NT2/D1 (cell line): ENCODE measurements around the gene SLC25A25.

Experiments
- DNase-seq: peaks from one replicate; pipeline ENCODE4 v3.0.0-alpha.2; 2011; ENCODE audit warnings: low read depth, low spot score
- H3K27me3 ChIP-seq: 2 replicates; pipeline ENCODE4 v1.6.0; 2011; ENCODE audit warnings: mild to moderate bottlenecking; ENCODE audit not compliant: insufficient read length, insufficient read depth
- H3K36me3 ChIP-seq: 2 replicates; pipeline ENCODE4 v1.6.1; 2011; ENCODE audit warnings: mild to moderate bottlenecking, low read length, mixed read lengths; ENCODE audit not compliant: insufficient read depth, insufficient read length
- H3K4me1 ChIP-seq: 2 replicates; pipeline ENCODE4 v1.5.1; 2011; ENCODE audit not compliant: insufficient read depth, insufficient read length
- H3K4me3 ChIP-seq: 2 replicates; pipeline ENCODE4 v1.5.1; 2011; ENCODE audit warnings: low read depth; ENCODE audit not compliant: insufficient read length
- H3K9ac ChIP-seq: 2 replicates; pipeline ENCODE4 v1.6.0; 2011; ENCODE audit warnings: low read depth; ENCODE audit not compliant: insufficient read length
- H3K9me3 ChIP-seq: 2 replicates; pipeline ENCODE4 v1.5.1; 2011; ENCODE audit warnings: mild to moderate bottlenecking, low read length; ENCODE audit not compliant: insufficient read depth
- SUZ12 ChIP-seq: IDR thresholded peaks from 2 replicates; pipeline ENCODE4 v1.6.1; 2011; ENCODE audit not compliant: insufficient read length, insufficient read depth; ENCODE audit errors: extremely low read depth
- YY1 ChIP-seq: IDR thresholded peaks from 2 replicates; pipeline ENCODE4 v1.6.1; 2011; ENCODE audit not compliant: insufficient read length, insufficient read depth
- ZNF274 ChIP-seq: IDR thresholded peaks from 2 replicates; pipeline ENCODE4 v1.6.1; 2011; ENCODE audit warnings: mild to moderate bottlenecking, low read depth, low read length

SLC25A25 gene

DNA sequence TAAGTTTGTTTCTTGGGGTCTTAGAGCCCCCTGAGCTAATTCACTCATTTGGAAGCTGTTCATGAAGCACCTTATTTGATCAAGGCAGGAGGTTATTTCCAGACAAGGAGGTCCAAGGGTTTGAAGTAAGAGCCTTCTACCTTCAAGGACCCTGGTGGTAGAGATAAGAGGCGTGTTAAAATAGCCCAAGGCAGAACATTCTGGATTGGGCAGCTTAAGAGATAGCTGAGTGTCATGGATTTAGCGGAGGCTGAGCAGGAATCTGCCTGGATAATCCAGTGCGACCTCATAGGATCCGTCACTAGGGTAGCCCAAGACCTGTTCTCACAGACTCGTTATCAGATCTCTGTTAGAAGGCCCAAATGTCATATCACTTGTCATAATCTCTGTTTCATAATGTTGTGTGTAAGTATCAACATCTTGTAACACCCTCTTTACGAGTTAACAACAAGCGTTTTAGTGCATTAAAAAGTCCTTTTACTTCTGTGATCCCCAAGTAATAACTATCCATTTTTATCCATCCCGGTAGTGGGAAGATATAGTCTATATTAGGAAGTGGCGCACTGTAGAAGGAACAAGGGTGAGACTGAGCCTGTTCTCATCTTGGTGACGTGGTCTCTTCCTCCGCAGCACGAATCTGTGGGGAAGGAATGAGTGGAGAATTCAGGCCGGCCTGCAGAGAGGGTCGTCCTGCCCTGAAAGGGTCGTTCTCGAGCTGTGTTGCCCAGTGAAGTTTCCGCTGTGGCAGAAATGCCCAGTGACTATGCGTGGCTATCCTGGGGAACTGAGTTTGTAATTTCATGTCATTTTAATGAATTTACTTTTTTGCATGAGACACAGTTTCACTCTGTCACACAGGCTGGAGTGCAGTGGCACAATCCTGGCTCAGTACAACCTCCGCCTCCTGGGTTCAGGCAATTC, 28.8 kb downstream of the SLC25A25 start:
- H3K4me3 ChIP-seq, result no peak overlapping the region
- H3K9me3 ChIP-seq, result no peaks in the 10 kb centered on the region
- H3K9ac ChIP-seq, result no peak overlapping the region
- TF ChIP-seq ZNF274, result no peak
- no peak for TF ChIP-seq YY1
- TF ChIP-seq SUZ12, result no peak
- H3K27me3 ChIP-seq, result no peaks in the 10 kb centered on the region
- no peak for DNase-seq
- H3K4me1 ChIP-seq, result peaks cover 32% of the 10 kb centered on the region
- H3K36me3 ChIP-seq, result peaks cover 46% of the 10 kb centered on the region

- Histone ChIP-seq H3K4me1 (peaks cover 29% of the 10 kb centered on the region), H3K27me3 (no peaks in the 10 kb centered on the region), H3K9ac (peak overlapping the region; percentile 68), H3K9me3 (no peaks in the 10 kb centered on the region), H3K36me3 (peaks cover 48% of the 10 kb centered on the region), H3K4me3 (no peak overlapping the region)
- no peak for DNase-seq
- TF ChIP-seq ZNF274 (no peak), YY1 (no peak), SUZ12 (no peak)
Observed at GRCh38 chr9:128097543-128098296, 29.7 kb downstream of the SLC25A25 start.

- Histone ChIP-seq H3K9me3 (no peaks in the 10 kb centered on the region), H3K36me3 (peaks cover 57% of the 10 kb centered on the region), H3K4me3 (peak overlapping the region; percentile 73), H3K9ac (peak overlapping the region; percentile 87), H3K27me3 (no peaks in the 10 kb centered on the region), H3K4me1 (peaks cover 29% of the 10 kb centered on the region)
- TF ChIP-seq SUZ12, result no peak
- TF ChIP-seq YY1, result no peak
- DNase-seq, result peak; percentile 98
Observed at GRCh38 chr9:128098297-128099230, 30.5 kb downstream of the SLC25A25 start.

GRCh38 chr9:128099231-128099931, 31.3 kb downstream of the SLC25A25 start:
- DNase-seq, result no peak
- TF ChIP-seq YY1 (no peak), SUZ12 (no peak), ZNF274 (no peak)
- Histone ChIP-seq H3K27me3 (no peaks in the 10 kb centered on the region), H3K9ac (peak overlapping the region; percentile 87), H3K9me3 (no peaks in the 10 kb centered on the region), H3K4me3 (peak overlapping the region; percentile 73), H3K4me1 (peaks cover 28% of the 10 kb centered on the region), H3K36me3 (peaks cover 62% of the 10 kb centered on the region)

DNA sequence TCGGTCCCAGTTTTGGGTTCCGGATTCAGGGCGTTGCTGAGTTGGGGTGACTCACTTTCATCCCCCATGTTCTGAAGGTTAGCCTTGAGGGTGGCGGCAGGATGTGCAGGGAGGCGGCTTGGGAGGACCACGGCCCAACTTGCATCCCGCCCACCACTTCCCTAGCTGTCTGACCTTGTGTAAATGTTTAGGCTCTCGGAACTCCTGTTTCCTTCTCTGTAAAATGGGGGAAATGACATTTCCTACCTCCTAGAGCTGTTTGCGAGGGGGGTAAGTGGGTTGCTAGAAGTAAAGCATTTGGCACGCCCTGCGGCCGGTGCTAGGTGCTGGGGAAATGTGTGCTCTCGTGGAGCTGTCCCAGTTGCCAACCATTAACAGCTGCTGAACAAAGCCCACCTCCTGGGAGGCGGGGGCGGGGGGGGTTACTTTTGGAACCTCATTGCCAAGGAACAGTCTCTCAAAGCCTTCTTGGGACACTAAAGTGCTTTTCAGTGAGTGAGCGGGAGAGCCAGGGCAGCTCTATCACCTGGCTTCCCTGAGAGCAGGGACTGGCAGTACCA, 32.0 kb downstream of the SLC25A25 start:
- Histone ChIP-seq H3K4me3 (no peak overlapping the region), H3K9ac (peak overlapping the region; percentile 43), H3K4me1 (peaks cover 28% of the 10 kb centered on the region), H3K27me3 (no peaks in the 10 kb centered on the region), H3K36me3 (peaks cover 59% of the 10 kb centered on the region), H3K9me3 (no peaks in the 10 kb centered on the region)
- no peak for DNase-seq
- TF ChIP-seq ZNF274 (no peak), YY1 (no peak), SUZ12 (no peak)

DNA sequence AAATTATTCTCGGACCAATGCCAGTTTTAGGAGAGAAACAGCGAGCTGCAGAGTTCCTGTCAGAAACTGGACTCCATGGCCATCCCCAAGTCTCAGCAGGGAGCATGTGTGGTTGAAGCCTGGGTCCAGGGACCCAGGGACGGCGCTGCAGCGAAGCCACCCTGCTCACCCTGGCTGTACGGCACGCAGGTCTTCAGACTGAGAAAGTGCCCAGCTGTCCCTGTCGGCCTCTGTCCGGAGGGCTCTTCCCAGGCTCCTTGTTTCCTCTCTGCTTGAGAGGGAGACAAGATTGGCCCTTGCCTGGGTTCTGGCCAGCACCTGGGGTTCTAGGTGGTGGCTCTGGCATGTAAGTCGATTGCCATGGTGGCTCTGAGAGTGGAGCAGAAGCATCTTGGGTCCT, 32.5 kb downstream of the SLC25A25 start:
- peak overlapping the region; percentile 59 for H3K9ac ChIP-seq
- DNase-seq, result no peak
- TF ChIP-seq SUZ12 (no peak), YY1 (no peak), ZNF274 (no peak)

More for the DNA sequence above, 32.5 kb downstream of the SLC25A25 start:
- Histone ChIP-seq H3K36me3 (peaks cover 59% of the 10 kb centered on the region), H3K4me3 (no peak overlapping the region), H3K9me3 (no peaks in the 10 kb centered on the region), H3K4me1 (peaks cover 28% of the 10 kb centered on the region), H3K27me3 (no peaks in the 10 kb centered on the region)
